HFF-Myc (cell line): ENCODE data around the gene USP2.
"Not testable (repeated sequence)": the region's sequence is repeated elsewhere in the genome, so short reads cannot be mapped to it uniquely, and the experiment has no call there.

ENCODE experiments used
- DNase-seq: peaks from one replicate; pipeline ENCODE4 v3.0.0-alpha.2; 2011; ENCODE audit warnings: low read depth; ENCODE audit errors: extremely low read depth
- H3K4me3 ChIP-seq: replicated peaks from 2 replicates; pipeline ENCODE4 v1.5.1; 2011; ENCODE audit warnings: low read depth, mild to moderate bottlenecking, control low read depth, low read length
- CTCF ChIP-seq: IDR thresholded peaks from 2 replicates; pipeline ENCODE4 v1.5.1; 2012; ENCODE audit warnings: mild to moderate bottlenecking, low read depth, low read length, control low read depth; ENCODE audit errors: missing control alignments

Gene USP2

GRCh38 chr11:119414321-119414720, 32.8 kb upstream of the USP2 start:
- H3K4me3 ChIP-seq = no peak overlapping the region
- DNase-seq = no peak
- no peak for TF ChIP-seq CTCF

- no peak overlapping the region for H3K4me3 ChIP-seq
- TF ChIP-seq CTCF = no peak
- DNase-seq = no peak
Observed at GRCh38 chr11:119412072-119412471, 30.6 kb upstream of the USP2 start.

GRCh38 chr11:119410501-119410900, 29.0 kb upstream of the USP2 start:
- no peak for TF ChIP-seq CTCF
- H3K4me3 ChIP-seq = no peak overlapping the region
- no peak for DNase-seq

GRCh38 chr11:119409731-119410130, 28.2 kb upstream of the USP2 start:
- no peak for TF ChIP-seq CTCF
- no peak for DNase-seq

GRCh38 chr11:119406005-119406404, 24.5 kb upstream of the USP2 start:
- no peak for TF ChIP-seq CTCF
- H3K4me3 ChIP-seq = no peak overlapping the region
- no peak for DNase-seq

More at GRCh38 chr11:119409731-119410130, 28.2 kb upstream of the USP2 start:
- no peak overlapping the region for H3K4me3 ChIP-seq

- not testable (repeated sequence) for DNase-seq, H3K4me3 ChIP-seq
Observed at GRCh38 chr11:119405448-119405847, 24.0 kb upstream of the USP2 start.

- no peak overlapping the region for H3K4me3 ChIP-seq
- TF ChIP-seq CTCF = no peak
- DNase-seq = no peak
Observed at GRCh38 chr11:119404872-119405271, 23.4 kb upstream of the USP2 start.
